GM19099 (cell line): Measurements from ENCODE around the gene ANKRD18A.

ENCODE experiments used
- POLR2A ChIP-seq: IDR thresholded peaks from 3 replicates; pipeline ENCODE4 v1.6.1; 2011; ENCODE audit warnings: low read depth; ENCODE audit not compliant: insufficient read length; ENCODE audit errors: extremely low read depth

Gene ANKRD18A

GRCh38 chr9:38523121-38523520 lies 97.3 kb downstream of the ANKRD18A start:
- no peak for TF ChIP-seq POLR2A

GRCh38 chr9:38521762-38522161 lies 98.6 kb downstream of the ANKRD18A start:
- no peak for TF ChIP-seq POLR2A
